B cell (primary cell): ENCODE data around the gene MINPP1.

ENCODE experiments used
- EZH2 ChIP-seq: IDR thresholded peaks from 2 replicates; pipeline ENCODE4 v1.6.1; 2012; ENCODE audit warnings: borderline replicate concordance, low read depth, mild to moderate bottlenecking, moderate library complexity, low read length; ENCODE audit not compliant: insufficient read depth, poor library complexity, severe bottlenecking
- TF ChIP-seq, protein P1 (sequence below): fragments of 200-600 bp; IDR thresholded peaks from one replicate; pipeline ENCODE4 v1.8.0; 2022; ENCODE audit warnings: antibody characterized with exemption, mild to moderate bottlenecking

DNA sequence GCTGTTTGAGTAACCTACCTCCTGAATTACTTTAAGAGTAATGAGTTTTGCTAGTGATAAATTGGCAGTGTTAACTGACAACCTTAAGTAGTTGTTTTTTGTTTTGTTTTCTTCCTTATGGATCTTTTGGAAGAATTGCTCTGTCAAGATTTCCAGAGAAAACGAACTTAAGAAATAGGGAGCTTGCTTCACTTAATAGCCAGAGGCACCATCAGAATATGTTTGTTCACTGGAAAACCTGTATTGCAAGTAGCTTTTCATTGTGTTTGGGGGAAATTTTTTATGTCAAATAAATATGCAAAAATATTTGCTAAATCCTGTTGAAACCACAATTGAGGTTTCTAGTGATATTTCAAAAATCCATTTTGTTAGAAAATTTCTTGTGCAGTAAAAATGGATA, 89.5 kb downstream of the MINPP1 start:
- TF ChIP-seq, protein P1, sequence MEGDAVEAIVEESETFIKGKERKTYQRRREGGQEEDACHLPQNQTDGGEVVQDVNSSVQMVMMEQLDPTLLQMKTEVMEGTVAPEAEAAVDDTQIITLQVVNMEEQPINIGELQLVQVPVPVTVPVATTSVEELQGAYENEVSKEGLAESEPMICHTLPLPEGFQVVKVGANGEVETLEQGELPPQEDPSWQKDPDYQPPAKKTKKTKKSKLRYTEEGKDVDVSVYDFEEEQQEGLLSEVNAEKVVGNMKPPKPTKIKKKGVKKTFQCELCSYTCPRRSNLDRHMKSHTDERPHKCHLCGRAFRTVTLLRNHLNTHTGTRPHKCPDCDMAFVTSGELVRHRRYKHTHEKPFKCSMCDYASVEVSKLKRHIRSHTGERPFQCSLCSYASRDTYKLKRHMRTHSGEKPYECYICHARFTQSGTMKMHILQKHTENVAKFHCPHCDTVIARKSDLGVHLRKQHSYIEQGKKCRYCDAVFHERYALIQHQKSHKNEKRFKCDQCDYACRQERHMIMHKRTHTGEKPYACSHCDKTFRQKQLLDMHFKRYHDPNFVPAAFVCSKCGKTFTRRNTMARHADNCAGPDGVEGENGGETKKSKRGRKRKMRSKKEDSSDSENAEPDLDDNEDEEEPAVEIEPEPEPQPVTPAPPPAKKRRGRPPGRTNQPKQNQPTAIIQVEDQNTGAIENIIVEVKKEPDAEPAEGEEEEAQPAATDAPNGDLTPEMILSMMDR: no peak
- TF ChIP-seq EZH2: no peak
